GM23338 (cell line): ENCODE data around the gene CMKLR1. TPM values are rescaled to one million over a fixed set of nuclear protein-coding genes. Genes with fewer than 3 reads are reported as not detected.

Experiments
- ATAC-seq: fragments of 200-7000 bp; cut with Tn5 transposase; 3 replicates; pipeline ENCODE4 v1.9.1; 2020
- DNase-seq: peaks from one replicate; pipeline ENCODE4 v3.0.0-alpha.2; 2015; ENCODE audit warnings: low spot score
- H2AFZ ChIP-seq: fragments of 200-600 bp; sonication (generic); 2 replicates; pipeline ENCODE4 v1.8.0; 2016; ENCODE audit warnings: antibody characterized with exemption, mild to moderate bottlenecking, moderate library complexity
- H3F3A ChIP-seq: fragments of 200-600 bp; sonication (generic); replicated peaks from 2 replicates; pipeline ENCODE4 v1.8.0; 2017; ENCODE audit warnings: antibody characterized with exemption, mixed run types, low read depth
- H3K27ac ChIP-seq: fragments of 200-600 bp; sonication (generic); 2 replicates; pipeline ENCODE4 v1.6.1; 2016; ENCODE audit warnings: low read depth
- H3K27me3 ChIP-seq: fragments of 200-600 bp; sonication (generic); 2 replicates; pipeline ENCODE4 v1.8.0; 2016; ENCODE audit warnings: mild to moderate bottlenecking, mixed run types, moderate library complexity; ENCODE audit not compliant: insufficient read depth
- H3K36me3 ChIP-seq: fragments of 200-600 bp; sonication (generic); 2 replicates; pipeline ENCODE4 v1.8.0; 2016; ENCODE audit warnings: mild to moderate bottlenecking; ENCODE audit not compliant: insufficient read depth
- H3K4me1 ChIP-seq: fragments of 200-600 bp; sonication (generic); 2 replicates; pipeline ENCODE4 v1.8.0; 2016; ENCODE audit warnings: mild to moderate bottlenecking, moderate library complexity; ENCODE audit not compliant: insufficient read depth
- H3K4me2 ChIP-seq: fragments of 200-600 bp; sonication (generic); 2 replicates; pipeline ENCODE4 v1.7.1; 2017; ENCODE audit warnings: mixed run types
- H3K4me3 ChIP-seq: fragments of 200-600 bp; sonication (generic); 2 replicates; pipeline ENCODE4 v1.6.1; 2016; ENCODE audit warnings: mixed run types
- H3K79me2 ChIP-seq: fragments of 200-600 bp; sonication (generic); replicated peaks from 2 replicates; pipeline ENCODE4 v1.8.0; 2017; ENCODE audit warnings: mild to moderate bottlenecking; ENCODE audit not compliant: insufficient read depth
- H3K9me2 ChIP-seq: fragments of 200-600 bp; sonication (generic); 2 replicates; pipeline ENCODE4 v1.8.0; 2017; ENCODE audit not compliant: insufficient read depth
- H4K20me1 ChIP-seq: fragments of 200-600 bp; sonication (generic); replicated peaks from 2 replicates; pipeline ENCODE4 v1.8.0; 2017; ENCODE audit warnings: mild to moderate bottlenecking; ENCODE audit not compliant: insufficient read depth
- H3K27ac Mint-ChIP-seq: 2 replicates; pipeline ENCODE4 v1.8.0; 2020; ENCODE audit warnings: inconsistent platforms, mild to moderate bottlenecking, moderate library complexity, mixed read lengths
- H3K27me3 Mint-ChIP-seq: 3 replicates; pipeline ENCODE4 v1.8.0; 2022; ENCODE audit warnings: low read depth, mild to moderate bottlenecking, moderate library complexity, mixed read lengths, inconsistent platforms; ENCODE audit not compliant: insufficient read depth, poor library complexity
- H3K36me3 Mint-ChIP-seq: 3 replicates; pipeline ENCODE4 v1.8.0; 2021; ENCODE audit warnings: low read depth, mild to moderate bottlenecking, inconsistent platforms, moderate library complexity, mixed read lengths
- H3K4me1 Mint-ChIP-seq: 3 replicates; pipeline ENCODE4 v1.8.0; 2020; ENCODE audit warnings: mild to moderate bottlenecking, inconsistent platforms, mixed read lengths
- H3K4me3 Mint-ChIP-seq: 3 replicates; pipeline ENCODE4 v1.8.0; 2021; ENCODE audit warnings: moderate library complexity, mild to moderate bottlenecking, inconsistent platforms, mixed read lengths
- H3K9me3 Mint-ChIP-seq: 3 replicates; pipeline ENCODE4 v1.8.0; 2020; ENCODE audit warnings: moderate library complexity, mild to moderate bottlenecking, inconsistent platforms, mixed read lengths
- CREB1 ChIP-seq: fragments of 250-450 bp; sonication (Bioruptor Pico); IDR thresholded peaks from 2 replicates; pipeline ENCODE4 v1.5.0; 2020; ENCODE audit warnings: low read depth, mild to moderate bottlenecking, moderate library complexity
- ETS1 ChIP-seq: IDR thresholded peaks from 2 replicates; pipeline ENCODE4 v1.6.1; 2016; ENCODE audit warnings: antibody characterized with exemption
- EZH2 ChIP-seq: fragments of 200-600 bp; sonication (generic); IDR thresholded peaks from one replicate; pipeline ENCODE4 v1.8.0; 2017; ENCODE audit warnings: antibody characterized with exemption, mild to moderate bottlenecking, low read depth; ENCODE audit not compliant: unreplicated experiment
- EZH2phosphoT487 ChIP-seq: fragments of 200-600 bp; sonication (generic); IDR thresholded peaks from one replicate; pipeline ENCODE4 v1.8.1; 2018; ENCODE audit warnings: antibody characterized with exemption; ENCODE audit not compliant: unreplicated experiment
- JUNB ChIP-seq: IDR thresholded peaks from one replicate; pipeline ENCODE4 v1.6.1; 2016; ENCODE audit warnings: antibody characterized with exemption; ENCODE audit not compliant: unreplicated experiment
- NANOG ChIP-seq: IDR thresholded peaks from 2 replicates; pipeline ENCODE4 v1.6.1; 2016; ENCODE audit warnings: antibody characterized with exemption, borderline replicate concordance
- POLR2AphosphoS5 ChIP-seq: IDR thresholded peaks from 2 replicates; pipeline ENCODE4 v1.6.1; 2016; ENCODE audit warnings: antibody characterized with exemption, low read depth
- REST ChIP-seq: IDR thresholded peaks from one replicate; pipeline ENCODE4 v1.6.1; 2018; ENCODE audit warnings: antibody characterized with exemption; ENCODE audit not compliant: unreplicated experiment
- STAT1 ChIP-seq: IDR thresholded peaks from one replicate; pipeline ENCODE4 v1.6.1; 2016; ENCODE audit warnings: antibody characterized with exemption; ENCODE audit not compliant: unreplicated experiment
- ZNF462 ChIP-seq: fragments of 250-450 bp; sonication (Bioruptor Pico); IDR thresholded peaks from 2 replicates; pipeline ENCODE4 v1.5.0; 2020; ENCODE audit warnings: mild to moderate bottlenecking, moderate library complexity
- polyA plus RNA-seq: library from polyadenylated mRNA; unstranded; fragments of >200 nt; fragmentation: Nextera tagmentation; extraction: Ambion mirVana; gene quantifications from 2 replicates; pipeline ENCODE4 v1.2.1, GENCODE V29; 2016
- total RNA-seq: library from RNA; depleted of rRNA; stranded (reverse); fragments of >200 nt; shearing (Covaris generic); gene quantifications from 2 replicates; pipeline ENCODE4 v1.2.3, GENCODE V29; 2014

Gene CMKLR1
- total and polyA plus RNA-seq, 2 experiments from 2014 or later, result 0.40 to 2.6 TPM

- Mint-ChIP-seq H3K36me3 (no peaks in the 10 kb centered on the region), H3K4me3 (no peak overlapping the region), H3K4me1 (no peaks in the 10 kb centered on the region), H3K9me3 (no peaks in the 10 kb centered on the region; the same call in 2 of the 3 replicates), H3K27ac (no peak overlapping the region), H3K27me3 (peaks cover 2% of the 10 kb centered on the region)
- no peak overlapping the region for H3K4me3 ChIP-seq
- H3K27me3 ChIP-seq, result no peaks in the 10 kb centered on the region
- no peak for ATAC-seq
- no peak overlapping the region for H3K27ac ChIP-seq
- H3K4me2 ChIP-seq, result no peak overlapping the region
- no peak for DNase-seq
- H3K79me2 ChIP-seq, result no peaks in the 10 kb centered on the region
- peaks cover 2% of the 10 kb centered on the region; the same call in 1 of the 2 replicates for H3K4me1 ChIP-seq
- H2AFZ ChIP-seq, result no peak overlapping the region
- H4K20me1 ChIP-seq, result no peaks in the 10 kb centered on the region
- TF ChIP-seq REST, result no peak
- no peak for TF ChIP-seq JUNB
- no peak for TF ChIP-seq ETS1
- no peak for TF ChIP-seq STAT1
- no peak for TF ChIP-seq CREB1 (CRISPR knock-in tag)
- TF ChIP-seq ZNF462, result no peak
- TF ChIP-seq EZH2phosphoT487, result no peak
- TF ChIP-seq EZH2, result no peak
- TF ChIP-seq POLR2AphosphoS5, result no peak
- no peak for TF ChIP-seq NANOG
- H3F3A ChIP-seq, result no peaks in the 10 kb centered on the region
- no peaks in the 10 kb centered on the region for H3K36me3 ChIP-seq
- H3K9me2 ChIP-seq, result no peaks in the 10 kb centered on the region; the same call in none of the 2 replicates
Observed at GRCh38 chr12:108268397-108268796, 70.7 kb downstream of the CMKLR1 start.
